Measurements from ENCODE around the gene SRBD1.

SRBD1 gene

DNA sequence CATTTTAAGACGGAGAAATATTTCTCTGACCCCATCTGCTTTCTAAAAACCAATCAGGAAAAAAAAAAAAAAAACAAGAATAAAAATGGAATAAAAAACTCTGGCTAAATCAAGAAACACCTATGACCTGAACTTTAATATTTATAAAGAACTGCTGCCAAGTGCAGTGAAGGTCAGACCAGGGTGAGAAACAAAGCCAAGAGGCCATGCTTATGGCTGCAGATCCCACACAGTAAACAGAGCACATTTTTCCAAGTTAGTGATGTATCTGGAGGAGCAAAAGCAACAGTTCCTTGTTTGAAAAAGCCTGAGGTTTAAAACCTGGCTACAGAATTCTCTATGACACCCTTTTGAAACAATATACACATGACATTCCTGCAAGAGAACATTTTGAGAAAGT is 242.3 kb downstream of the SRBD1 start:
- H3K4me3 ChIP-seq (replicated peaks in 1 of 2; ENCODE audit: low read depth in 2 of 2, low read length in 2 of 2), result no peak overlapping the region
- TF ChIP-seq, protein P1, sequence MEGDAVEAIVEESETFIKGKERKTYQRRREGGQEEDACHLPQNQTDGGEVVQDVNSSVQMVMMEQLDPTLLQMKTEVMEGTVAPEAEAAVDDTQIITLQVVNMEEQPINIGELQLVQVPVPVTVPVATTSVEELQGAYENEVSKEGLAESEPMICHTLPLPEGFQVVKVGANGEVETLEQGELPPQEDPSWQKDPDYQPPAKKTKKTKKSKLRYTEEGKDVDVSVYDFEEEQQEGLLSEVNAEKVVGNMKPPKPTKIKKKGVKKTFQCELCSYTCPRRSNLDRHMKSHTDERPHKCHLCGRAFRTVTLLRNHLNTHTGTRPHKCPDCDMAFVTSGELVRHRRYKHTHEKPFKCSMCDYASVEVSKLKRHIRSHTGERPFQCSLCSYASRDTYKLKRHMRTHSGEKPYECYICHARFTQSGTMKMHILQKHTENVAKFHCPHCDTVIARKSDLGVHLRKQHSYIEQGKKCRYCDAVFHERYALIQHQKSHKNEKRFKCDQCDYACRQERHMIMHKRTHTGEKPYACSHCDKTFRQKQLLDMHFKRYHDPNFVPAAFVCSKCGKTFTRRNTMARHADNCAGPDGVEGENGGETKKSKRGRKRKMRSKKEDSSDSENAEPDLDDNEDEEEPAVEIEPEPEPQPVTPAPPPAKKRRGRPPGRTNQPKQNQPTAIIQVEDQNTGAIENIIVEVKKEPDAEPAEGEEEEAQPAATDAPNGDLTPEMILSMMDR (IDR thresholded peaks at IDR 0.05; ENCODE audit: low read depth, low read length), result no peak

DNA sequence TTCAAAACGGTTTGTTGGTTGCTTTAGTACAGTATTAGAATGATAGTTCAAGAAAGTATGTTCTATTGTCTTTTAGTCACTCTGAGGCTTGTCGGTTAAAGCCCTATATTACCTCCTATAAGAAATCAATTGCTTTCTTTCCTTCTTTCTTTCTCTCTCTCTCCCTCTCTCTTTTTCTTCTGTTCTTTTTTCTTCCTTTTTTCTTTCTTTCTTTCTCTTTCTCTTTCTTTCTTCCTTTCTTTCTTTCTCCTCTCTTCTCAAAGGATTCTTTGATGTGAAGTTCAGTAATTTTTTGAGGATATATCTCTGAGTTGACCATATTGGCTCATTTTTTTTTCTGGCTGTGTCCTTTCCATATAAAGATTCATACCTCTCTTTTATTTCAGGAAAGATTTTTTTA is 249.4 kb downstream of the SRBD1 start:
- TF ChIP-seq, protein P1 (IDR thresholded peaks at IDR 0.05; ENCODE audit: low read depth, low read length), result no peak
- DNase-seq (ENCODE audit: low read depth in 2 of 2), result no peak
- H3K4me3 ChIP-seq (replicated peaks in 1 of 2; ENCODE audit: low read depth in 2 of 2, low read length in 2 of 2), result no peak overlapping the region

More for the DNA sequence above, 242.3 kb downstream of the SRBD1 start:
- no peak for DNase-seq (ENCODE audit: low read depth in 2 of 2)

DNA sequence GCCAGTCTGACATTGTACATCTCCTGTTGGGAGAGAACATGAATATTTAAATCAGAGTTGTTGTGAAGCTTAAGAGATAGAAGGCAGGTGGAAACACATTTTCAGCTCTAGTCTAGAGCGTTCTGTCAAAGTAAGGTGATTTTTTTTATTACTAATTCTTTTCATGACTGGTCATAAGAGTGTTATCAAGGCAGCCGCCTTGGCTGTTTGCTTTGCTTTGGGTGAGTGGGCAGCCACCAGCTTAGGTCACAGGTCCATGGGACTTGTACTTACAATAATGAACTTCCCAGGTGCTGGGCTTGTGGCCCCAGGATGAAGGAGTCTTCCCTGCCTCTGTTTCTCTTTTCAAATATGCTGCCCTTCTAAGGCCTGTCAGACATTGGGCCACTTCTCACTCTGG is 256.3 kb downstream of the SRBD1 start:
- H3K4me3 ChIP-seq (replicated peaks in 1 of 2; ENCODE audit: low read depth in 2 of 2, low read length in 2 of 2), result no peak overlapping the region
- TF ChIP-seq, protein P1 (IDR thresholded peaks at IDR 0.05; ENCODE audit: low read depth, low read length), result no peak
- peak in 1 of 2 donors; percentile 14 for DNase-seq (ENCODE audit: low read depth in 2 of 2)

DNA sequence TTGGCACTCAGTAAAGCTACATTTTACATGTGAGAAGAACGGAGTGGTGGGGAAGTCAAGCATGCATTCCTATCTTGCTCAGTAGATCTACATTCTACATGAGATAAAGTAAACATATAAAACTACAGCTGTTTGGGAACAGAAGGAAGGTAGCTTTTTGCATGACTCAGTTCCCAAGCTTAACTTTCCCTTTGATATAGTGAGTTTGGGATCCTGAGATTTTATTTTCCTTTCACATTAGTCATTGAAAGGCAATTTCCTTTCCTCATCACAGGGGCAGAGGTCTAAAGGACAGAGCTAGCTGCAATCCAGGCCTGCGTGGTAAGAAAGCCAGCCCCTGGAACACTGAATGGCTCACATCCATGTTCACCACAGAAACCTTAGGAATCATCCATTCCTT is 257.2 kb downstream of the SRBD1 start:
- H3K4me3 ChIP-seq (replicated peaks in 1 of 2; ENCODE audit: low read depth in 2 of 2, low read length in 2 of 2), result no peak overlapping the region
- TF ChIP-seq, protein P1 (IDR thresholded peaks at IDR 0.05; ENCODE audit: low read depth, low read length), result no peak
- peak; percentile 84 to 96 for DNase-seq (ENCODE audit: low read depth in 2 of 2)

DNA sequence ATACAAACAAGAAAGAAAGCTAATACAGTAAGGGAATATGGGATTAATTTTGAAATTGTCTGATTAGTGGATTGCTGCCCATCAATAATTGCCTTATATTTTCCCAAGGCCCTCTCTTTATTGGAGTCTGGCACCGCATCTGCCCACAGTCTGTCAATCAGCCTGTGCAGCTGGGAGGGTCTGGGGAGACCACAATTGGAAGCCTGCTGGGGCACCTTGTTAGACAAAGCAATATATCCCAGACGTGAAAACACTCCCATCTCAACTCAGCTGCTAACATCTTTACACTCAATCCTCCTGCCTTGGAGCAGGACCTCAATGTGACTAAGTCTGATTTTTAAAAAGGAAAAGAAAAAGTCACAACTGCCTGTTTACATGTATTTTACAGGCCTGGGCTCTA is 258.6 kb downstream of the SRBD1 start:
- TF ChIP-seq, protein P1 (IDR thresholded peaks at IDR 0.05; ENCODE audit: low read depth, low read length), result no peak
- no peak overlapping the region for H3K4me3 ChIP-seq (replicated peaks in 1 of 2; ENCODE audit: low read depth in 2 of 2, low read length in 2 of 2)
- DNase-seq (ENCODE audit: low read depth in 2 of 2), result no peak

DNA sequence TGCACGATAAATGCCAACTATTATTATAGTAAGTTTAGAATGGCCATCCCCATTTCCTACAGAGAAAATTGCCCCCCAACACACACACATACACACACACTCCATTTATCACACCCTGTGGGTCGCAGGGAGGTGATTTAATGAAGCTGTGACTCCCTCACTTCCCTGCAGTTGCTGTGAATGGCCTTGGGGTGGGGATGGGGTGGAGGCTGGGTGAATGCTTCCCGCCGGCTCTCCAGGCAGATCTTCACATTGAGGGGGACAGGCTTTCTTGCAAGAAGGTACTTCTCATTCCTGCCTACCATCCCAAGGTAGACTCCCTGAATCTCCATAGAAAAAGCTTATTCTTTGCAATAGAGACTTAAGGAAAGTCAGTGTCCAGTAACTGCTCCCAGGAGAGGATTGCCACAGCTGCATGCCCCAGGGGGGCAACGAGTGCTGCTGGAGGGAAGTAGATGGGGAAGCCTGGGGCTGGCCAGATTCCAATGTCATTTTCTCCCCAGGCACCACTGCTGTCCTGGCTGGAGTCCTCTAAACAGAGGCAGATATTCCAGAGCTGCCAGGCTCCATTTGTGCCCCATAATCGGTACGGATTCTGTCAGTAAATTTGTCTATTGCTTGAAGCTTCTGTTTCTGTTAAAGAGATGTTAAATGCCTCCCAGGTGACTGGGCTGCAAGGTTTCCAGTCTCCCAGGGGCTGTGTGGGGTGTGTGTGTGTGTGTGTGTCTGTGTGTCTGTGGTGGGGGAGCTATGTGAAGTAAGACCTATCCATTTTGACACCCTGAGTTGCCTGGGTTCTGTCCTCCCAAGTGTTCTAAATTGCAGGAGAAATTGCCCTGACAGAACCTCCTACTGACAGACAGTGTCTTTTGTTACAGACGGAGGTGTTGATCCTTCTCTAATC is 265.5 kb downstream of the SRBD1 start:
- DNase-seq (ENCODE audit: low read depth in 2 of 2), result no peak
- TF ChIP-seq, protein P1 (IDR thresholded peaks at IDR 0.05; ENCODE audit: low read depth, low read length), result no peak
- H3K4me3 ChIP-seq (replicated peaks in 1 of 2; ENCODE audit: low read depth in 2 of 2, low read length in 2 of 2), result no peak overlapping the region
